ENCODE data around the gene IRS1. TPM values are rescaled to one million over a fixed set of nuclear protein-coding genes. Genes with fewer than 3 reads are reported as not detected.

The IRS1 gene
- total RNA-seq, 1 experiment from 2014 or later, result 15.0 TPM

DNA sequence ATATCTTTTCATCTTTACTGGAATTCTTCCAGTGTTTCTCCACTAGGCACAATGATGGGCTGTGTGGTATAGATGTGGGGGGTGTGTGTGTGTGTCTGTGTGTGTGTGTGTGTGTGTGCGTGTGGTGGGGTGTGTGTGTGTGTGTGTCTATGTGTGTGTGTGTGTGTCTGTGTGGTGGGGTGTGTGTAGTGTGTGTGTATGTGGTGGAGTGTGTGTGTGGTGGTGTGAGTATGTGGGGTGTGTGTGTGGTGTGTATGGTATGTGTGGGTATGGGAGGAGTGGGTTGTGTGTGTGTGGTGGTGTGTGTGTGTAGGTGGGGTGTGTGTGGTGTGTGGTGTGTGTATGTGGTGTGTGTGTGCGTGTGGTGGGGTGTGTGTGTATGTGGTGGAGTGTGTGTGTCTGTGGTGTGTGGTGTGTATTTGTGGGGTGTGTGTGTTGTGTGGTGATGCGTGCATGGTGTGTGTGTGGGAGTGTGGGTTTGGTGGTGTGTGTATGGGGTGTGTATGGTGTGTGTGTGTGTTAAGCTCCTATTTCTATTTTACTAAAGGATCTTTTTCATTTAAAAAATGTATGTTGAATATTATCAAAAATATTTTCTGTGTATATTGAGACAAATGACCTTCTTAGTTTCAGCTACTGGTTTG, 84.2 kb downstream of the IRS1 start:
- WGBS (ENCODE audit: extremely low coverage, insufficient read length, low lambda C conversion rate), result 100% methylated on average over 2 of the region's 3 CpGs
- H2BK20ac ChIP-seq (ENCODE audit: low read depth, low read length, poor library complexity, severe bottlenecking), result no peak overlapping the region
- Mint-ChIP-seq H3K36me3 (ENCODE audit: insufficient read depth in 1 of 3, low read depth in 3 of 3) (no peaks in the 10 kb centered on the region), H3K27ac (no peak overlapping the region), H3K4me1 (no peaks in the 10 kb centered on the region), H3K27me3 (ENCODE audit: low read depth) (no peaks in the 10 kb centered on the region), H3K9me3 (peaks cover 0 to 3% of the 10 kb centered on the region in 2 experiments; a peak in 1 of 5 replicates), H3K4me3 (no peak overlapping the region)
- H3K27me3 ChIP-seq (ENCODE audit: insufficient read depth, low read length), result no peaks in the 10 kb centered on the region
- H3K27ac ChIP-seq (ENCODE audit: insufficient read length, low read depth, low read length), result no peak overlapping the region
- H3K4me1 ChIP-seq (ENCODE audit: insufficient read depth, low read length), result no peaks in the 10 kb centered on the region
- H4K5ac ChIP-seq (ENCODE audit: insufficient read length, low read depth, low read length), result no peak overlapping the region
- no peak overlapping the region for H3T11ph ChIP-seq (ENCODE audit: low read length)
- peak overlapping the region; percentile 88 for H3K18ac ChIP-seq (ENCODE audit: insufficient read length, low read depth, low read length)
- no peak overlapping the region for H2AFZ ChIP-seq (ENCODE audit: low read length)
- no peak overlapping the region for H3K56ac ChIP-seq (ENCODE audit: insufficient read length, low read depth, low read length)
- H3K79me1 ChIP-seq (ENCODE audit: insufficient read depth, low read depth, low read length, poor library complexity, severe bottlenecking), result no peaks in the 10 kb centered on the region
- H4K91ac ChIP-seq (ENCODE audit: insufficient read length, low read depth, low read length), result no peak overlapping the region
- no peak overlapping the region for H3K4ac ChIP-seq (ENCODE audit: low read depth, low read length)
- H2BK15ac ChIP-seq (ENCODE audit: low read depth, low read length), result no peak overlapping the region
- H4K8ac ChIP-seq (replicated peaks; ENCODE audit: insufficient read length, low read depth, low read length), result peak overlapping the region; percentile 2
- no peak overlapping the region for H3K14ac ChIP-seq (ENCODE audit: insufficient read depth, low read length)
- H2BK12ac ChIP-seq (ENCODE audit: insufficient read length, low read depth, low read length), result no peak overlapping the region
- no peak overlapping the region for H3K23ac ChIP-seq (ENCODE audit: insufficient read length, low read depth, low read length)
- no peak overlapping the region for H3K9ac ChIP-seq (ENCODE audit: extremely low read depth, insufficient read length, low read length)
- TF ChIP-seq, protein P1, sequence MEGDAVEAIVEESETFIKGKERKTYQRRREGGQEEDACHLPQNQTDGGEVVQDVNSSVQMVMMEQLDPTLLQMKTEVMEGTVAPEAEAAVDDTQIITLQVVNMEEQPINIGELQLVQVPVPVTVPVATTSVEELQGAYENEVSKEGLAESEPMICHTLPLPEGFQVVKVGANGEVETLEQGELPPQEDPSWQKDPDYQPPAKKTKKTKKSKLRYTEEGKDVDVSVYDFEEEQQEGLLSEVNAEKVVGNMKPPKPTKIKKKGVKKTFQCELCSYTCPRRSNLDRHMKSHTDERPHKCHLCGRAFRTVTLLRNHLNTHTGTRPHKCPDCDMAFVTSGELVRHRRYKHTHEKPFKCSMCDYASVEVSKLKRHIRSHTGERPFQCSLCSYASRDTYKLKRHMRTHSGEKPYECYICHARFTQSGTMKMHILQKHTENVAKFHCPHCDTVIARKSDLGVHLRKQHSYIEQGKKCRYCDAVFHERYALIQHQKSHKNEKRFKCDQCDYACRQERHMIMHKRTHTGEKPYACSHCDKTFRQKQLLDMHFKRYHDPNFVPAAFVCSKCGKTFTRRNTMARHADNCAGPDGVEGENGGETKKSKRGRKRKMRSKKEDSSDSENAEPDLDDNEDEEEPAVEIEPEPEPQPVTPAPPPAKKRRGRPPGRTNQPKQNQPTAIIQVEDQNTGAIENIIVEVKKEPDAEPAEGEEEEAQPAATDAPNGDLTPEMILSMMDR (conservative IDR thresholded peaks at IDR 0.05), result no peak
- no peak overlapping the region for H2BK5ac ChIP-seq (ENCODE audit: insufficient read length, low read length)
- DNase-seq, result no peak
- no peaks in the 10 kb centered on the region for H3K9me3 ChIP-seq (ENCODE audit: control insufficient read depth, low read depth, low read length)
- no peak overlapping the region for H2BK120ac ChIP-seq (ENCODE audit: low read depth, low read length, poor library complexity, severe bottlenecking)
- no peaks in the 10 kb centered on the region for H4K20me1 ChIP-seq (ENCODE audit: control insufficient read depth, insufficient read depth, insufficient read length)
- no peaks in the 10 kb centered on the region for H3K23me2 ChIP-seq (ENCODE audit: insufficient read length, low read depth, low read length, poor library complexity, severe bottlenecking)
- H3K79me2 ChIP-seq (ENCODE audit: insufficient read depth, low read length), result no peaks in the 10 kb centered on the region
- no peak overlapping the region for H3K4me2 ChIP-seq (ENCODE audit: insufficient read depth, insufficient read length, low read length)
- no peak overlapping the region for H2AK5ac ChIP-seq (ENCODE audit: insufficient read length, low read length)

All from H9 (cell line).